PC-3 (cell line): ENCODE measurements around the gene HIPK2. TPM values are rescaled to one million over a fixed set of nuclear protein-coding genes. Genes with fewer than 3 reads are reported as not detected.

Experiments used
- ATAC-seq: fragments of 200-7000 bp; cut with Tn5 transposase; 2 replicates; pipeline ENCODE4 v1.9.1; 2020; ENCODE audit warnings: mild to moderate bottlenecking, moderate library complexity
- BruUV-seq: library from RNA; stranded (reverse); fragments of 400-500 nt; replicated peaks from 2 replicates; lab custom pipeline; 2021; lab: Mats Ljungman, UMichigan
- CTCF ChIA-PET: fragments of 300-600 bp; sonication (Branson Sonifier 250); formaldehyde crosslinking; loops from one replicate; lab custom pipeline; 2022; ENCODE audit warnings: antibody characterized with exemption; lab: Charles Lee
- POLR2A ChIA-PET: fragments of 300-600 bp; sonication (Branson Sonifier 250); formaldehyde crosslinking; loops from one replicate; lab custom pipeline; 2022; ENCODE audit warnings: antibody characterized with exemption; ENCODE audit not compliant: unreplicated experiment; lab: Charles Lee
- DNase-seq: peaks from one replicate; pipeline ENCODE4 v3.0.0-alpha.2; 2015
- H2AFZ ChIP-seq: fragments of 300-600 bp; sonication (generic); 2 replicates; pipeline ENCODE4 v1.6.0; 2016; ENCODE audit warnings: antibody characterized with exemption, low read length
- H3F3A ChIP-seq: fragments of 300-600 bp; sonication (generic); one replicate; pipeline ENCODE4 v1.6.0; 2017; ENCODE audit warnings: antibody characterized with exemption, low read length, control low read depth, mild to moderate bottlenecking; ENCODE audit not compliant: unreplicated experiment
- H3K27ac ChIP-seq: fragments of 300-600 bp; sonication (generic); 2 replicates; pipeline ENCODE4 v1.5.1; 2016; ENCODE audit warnings: mild to moderate bottlenecking, low read length
- H3K27me3 ChIP-seq: fragments of 300-600 bp; sonication (generic); 2 replicates; pipeline ENCODE4 v1.6.1; 2016; ENCODE audit warnings: low read length, mixed read lengths
- H3K36me3 ChIP-seq: fragments of 300-600 bp; sonication (generic); 2 replicates; pipeline ENCODE4 v1.6.1; 2016; ENCODE audit warnings: low read depth, mixed run types, low read length, mixed read lengths
- H3K4me1 ChIP-seq: fragments of 300-600 bp; sonication (generic); 2 replicates; pipeline ENCODE4 v1.5.1; 2016; ENCODE audit warnings: low read length; ENCODE audit not compliant: insufficient read depth
- H3K4me2 ChIP-seq: fragments of 300-600 bp; sonication (generic); 2 replicates; pipeline ENCODE4 v1.6.0; 2016; ENCODE audit warnings: low read length
- H3K4me3 ChIP-seq: fragments of 300-600 bp; sonication (generic); 2 replicates; pipeline ENCODE4 v1.5.1; 2016; ENCODE audit warnings: mild to moderate bottlenecking, low read length, mixed read lengths
- H3K79me2 ChIP-seq: fragments of 300-600 bp; sonication (generic); 2 replicates; pipeline ENCODE4 v1.6.1; 2017; ENCODE audit warnings: low read length, mixed read lengths
- H3K9ac ChIP-seq: fragments of 300-600 bp; sonication (generic); 2 replicates; pipeline ENCODE4 v1.6.0; 2016; ENCODE audit warnings: mild to moderate bottlenecking, low read length
- H3K9me2 ChIP-seq: fragments of 300-600 bp; sonication (generic); replicated peaks from 2 replicates; pipeline ENCODE4 v1.6.1; 2016; ENCODE audit warnings: mixed run types, low read length, mixed read lengths
- H3K9me3 ChIP-seq: fragments of 300-600 bp; sonication (generic); 2 replicates; pipeline ENCODE4 v1.6.1; 2016; ENCODE audit warnings: low read length, mixed read lengths
- H4K20me1 ChIP-seq: fragments of 300-600 bp; sonication (generic); 2 replicates; pipeline ENCODE4 v1.6.1; 2016; ENCODE audit warnings: low read length, mixed read lengths
- CTCF ChIP-seq: fragments of 300-600 bp; sonication (generic); conservative IDR thresholded peaks from 2 replicates; pipeline ENCODE4 v1.5.1; 2017; ENCODE audit warnings: antibody characterized with exemption, low read depth, mild to moderate bottlenecking, low read length
- EZH2 ChIP-seq: fragments of 300-600 bp; sonication (generic); IDR thresholded peaks from one replicate; pipeline ENCODE4 v1.6.1; 2017; ENCODE audit warnings: antibody characterized with exemption, mild to moderate bottlenecking, low read length; ENCODE audit not compliant: unreplicated experiment
- EZH2phosphoT487 ChIP-seq: fragments of 300-600 bp; sonication (generic); IDR thresholded peaks from 2 replicates; pipeline ENCODE4 v1.6.1; 2018; ENCODE audit warnings: mild to moderate bottlenecking, antibody characterized with exemption, low read length, borderline replicate concordance
- intact Hi-C: fragments of 100-400 bp; cut with micrococcal nuclease; formaldehyde crosslinking; loops from 2 replicates; pipeline ENCODE4 v1.9.0; 2023
- total RNA-seq: library from RNA; depleted of rRNA; stranded (reverse); fragments of >200 nt; gene quantifications from 2 replicates; pipeline ENCODE4 v1.2.3, GENCODE V29; 2014

Gene HIPK2
- total RNA-seq, 1 experiment from 2014 or later, result 38.1 TPM

GRCh38 chr7:139750459-139751095, 27.2 kb downstream of the HIPK2 start:
- Histone ChIP-seq H3F3A (no peaks in the 10 kb centered on the region), H3K9ac (no peak overlapping the region), H3K4me2 (no peak overlapping the region), H4K20me1 (peaks cover 81% of the 10 kb centered on the region), H2AFZ (no peak overlapping the region), H3K9me2 (no peaks in the 10 kb centered on the region), H3K36me3 (peaks cover 31% of the 10 kb centered on the region; the same call in 1 of the 2 replicates), H3K4me1 (peaks cover 22% of the 10 kb centered on the region), H3K9me3 (no peaks in the 10 kb centered on the region), H3K27me3 (no peaks in the 10 kb centered on the region), H3K79me2 (peaks cover 99% of the 10 kb centered on the region), H3K27ac (no peak overlapping the region), H3K4me3 (no peak overlapping the region)
- intact Hi-C loops, result no loop called here
- TF ChIP-seq EZH2phosphoT487 (no peak), CTCF (no peak), EZH2 (no peak)
- no peak for DNase-seq
- CTCF ChIA-PET, result no interaction called here
- no TSS peak for BruUV-seq
- POLR2A ChIA-PET, result no interaction called here
- no peak for ATAC-seq

GRCh38 chr7:139749545-139749944, 28.3 kb downstream of the HIPK2 start:
- ATAC-seq (no peak), DNase-seq (no peak)
- no peaks in the 10 kb centered on the region for H3K27me3 ChIP-seq
- no peak overlapping the region for H3K4me3 ChIP-seq
- no peak overlapping the region for H3K4me2 ChIP-seq
- no peaks in the 10 kb centered on the region for H3K9me2 ChIP-seq
- no peaks in the 10 kb centered on the region for H3K9me3 ChIP-seq
- peaks cover 21% of the 10 kb centered on the region for H3K4me1 ChIP-seq
- no peak overlapping the region for H3K27ac ChIP-seq
- H3K79me2 ChIP-seq, result peaks cover 99% of the 10 kb centered on the region
- H3K9ac ChIP-seq, result no peak overlapping the region
- no TSS peak for BruUV-seq
- intact Hi-C loops, result no loop called here
- H4K20me1 ChIP-seq, result peaks cover 75% of the 10 kb centered on the region
- no peaks in the 10 kb centered on the region for H3F3A ChIP-seq
- no peak overlapping the region for H2AFZ ChIP-seq
- ChIA-PET POLR2A (no interaction called here), CTCF (no interaction called here)
- TF ChIP-seq EZH2, result no peak
- no peak for TF ChIP-seq CTCF
- no peak for TF ChIP-seq EZH2phosphoT487
- H3K36me3 ChIP-seq, result peaks cover 30% of the 10 kb centered on the region; the same call in 1 of the 2 replicates

- no TSS peak for BruUV-seq
- H3K79me2 ChIP-seq, result peaks cover 99% of the 10 kb centered on the region
- H3K27me3 ChIP-seq, result no peaks in the 10 kb centered on the region
- H3K4me2 ChIP-seq, result no peak overlapping the region
- H3F3A ChIP-seq, result no peaks in the 10 kb centered on the region
- no peak overlapping the region for H3K9ac ChIP-seq
- H3K27ac ChIP-seq, result no peak overlapping the region
- no peak overlapping the region for H2AFZ ChIP-seq
- H3K9me3 ChIP-seq, result no peaks in the 10 kb centered on the region
- peaks cover 25% of the 10 kb centered on the region; the same call in 1 of the 2 replicates for H3K36me3 ChIP-seq
- peaks cover 15% of the 10 kb centered on the region for H3K4me1 ChIP-seq
- DNase-seq, result no peak
- H3K9me2 ChIP-seq, result no peaks in the 10 kb centered on the region
- H4K20me1 ChIP-seq, result peaks cover 75% of the 10 kb centered on the region
- ChIA-PET POLR2A (no interaction called here), CTCF (no interaction called here)
- intact Hi-C loops, result no loop called here
- ATAC-seq, result no peak
- H3K4me3 ChIP-seq, result no peak overlapping the region
- TF ChIP-seq EZH2 (no peak), CTCF (no peak), EZH2phosphoT487 (no peak)
These were observed 28.9 kb downstream of the HIPK2 start for GRCh38 chr7:139748941-139749340.
